GM18511 (cell line): ENCODE results near the gene ZBBX.

Source experiments
- ATAC-seq: cut with Tn5 transposase; IDR thresholded peaks from one replicate; pipeline ENCODE4 v1.9.1; 2021; ENCODE audit warnings: mild to moderate bottlenecking, moderate library complexity; ENCODE audit not compliant: unreplicated experiment

The ZBBX gene

DNA sequence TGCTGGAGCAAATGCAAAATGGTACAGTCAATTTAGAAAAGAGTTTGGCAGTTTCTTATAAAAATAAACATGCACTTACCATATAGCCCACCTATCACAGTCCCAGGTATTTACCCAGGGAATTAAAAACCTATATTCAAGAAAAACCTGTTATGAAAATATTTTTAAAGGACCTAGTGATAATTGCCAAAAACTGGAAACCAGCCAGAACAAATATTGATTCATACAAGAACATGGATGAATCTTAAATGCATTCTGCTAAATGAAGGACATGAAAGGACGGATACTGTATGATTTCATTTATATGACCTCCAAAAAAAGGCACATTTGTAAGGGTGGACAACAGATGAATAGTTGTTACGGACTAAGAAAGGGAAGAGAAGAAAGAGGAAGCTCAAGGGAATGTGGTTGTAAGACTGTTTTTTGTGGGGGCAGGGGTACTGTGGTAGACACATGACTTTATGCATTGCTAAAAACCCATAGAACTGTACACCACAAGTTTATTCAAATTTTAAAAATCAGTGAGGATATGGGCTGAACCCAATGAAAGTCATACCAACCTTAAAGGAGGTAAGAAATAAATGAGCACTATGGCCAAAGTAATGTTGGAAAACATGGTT, 61.0 kb downstream of the ZBBX start:
- no peak for ATAC-seq

DNA sequence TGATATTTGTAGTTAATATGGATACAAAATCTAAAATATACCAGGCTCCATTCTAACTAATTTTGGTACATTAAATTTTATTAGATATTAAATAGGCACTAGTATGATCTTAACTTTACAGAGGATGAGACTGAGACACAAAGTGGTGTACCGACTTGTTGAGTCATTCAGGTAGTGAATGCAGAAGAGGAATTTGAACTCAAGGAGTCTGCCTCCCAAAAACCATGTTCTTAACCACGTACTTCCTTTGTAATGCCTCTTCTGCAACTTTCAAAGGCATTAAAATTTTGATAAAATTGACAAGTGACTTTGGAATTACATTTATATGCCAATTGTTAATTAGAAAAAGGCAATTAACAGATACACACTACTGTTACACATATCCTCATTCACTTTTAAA, 61.8 kb downstream of the ZBBX start:
- ATAC-seq, result no peak

DNA sequence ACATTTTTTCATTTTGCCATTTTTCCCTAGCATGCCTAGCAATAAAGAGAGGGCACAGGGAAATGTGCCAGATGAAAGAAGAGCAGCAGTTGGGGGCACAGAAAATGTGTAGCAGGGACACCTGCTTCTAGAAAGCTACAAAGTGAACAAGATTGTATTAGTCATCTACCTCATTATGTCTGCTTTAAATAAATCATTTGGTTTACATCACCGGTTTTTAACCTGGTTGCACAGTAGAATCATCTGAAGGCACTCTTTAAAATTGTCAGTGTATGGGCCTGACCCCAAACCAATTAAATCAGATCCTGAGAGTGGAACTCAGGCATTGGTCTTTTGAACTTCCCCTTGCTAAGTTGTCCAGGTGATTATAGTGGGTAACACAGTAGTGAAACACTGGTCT, 73.8 kb downstream of the ZBBX start:
- no peak for ATAC-seq

DNA sequence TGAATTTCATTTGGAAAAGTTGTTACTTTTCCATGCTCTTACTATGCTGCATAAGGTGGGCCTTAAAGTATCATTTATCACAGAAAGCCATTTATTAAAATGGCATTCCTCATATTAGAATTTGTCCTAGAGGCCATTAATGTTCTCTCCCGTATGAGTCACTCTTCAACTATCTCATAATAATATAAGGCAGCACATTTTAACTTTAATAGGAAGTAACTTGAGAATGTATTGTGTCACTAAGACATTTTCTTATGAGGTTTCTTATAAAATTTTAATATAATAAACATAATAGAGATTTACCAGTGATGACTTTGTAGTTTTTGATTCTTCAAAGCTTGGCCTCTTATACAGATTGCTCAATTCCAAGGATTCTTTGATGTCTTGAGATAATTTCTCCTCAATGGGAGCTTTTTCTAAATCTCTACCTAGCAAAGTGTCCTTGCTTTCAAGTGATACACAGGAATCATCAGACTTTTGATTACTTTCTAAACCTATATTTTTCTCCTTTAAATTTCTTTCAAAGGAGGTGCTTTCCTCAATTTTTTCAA, 74.7 kb downstream of the ZBBX start:
- ATAC-seq, result no peak

GRCh38 chr3:167304077-167304476, 76.0 kb downstream of the ZBBX start:
- no peak for ATAC-seq

DNA sequence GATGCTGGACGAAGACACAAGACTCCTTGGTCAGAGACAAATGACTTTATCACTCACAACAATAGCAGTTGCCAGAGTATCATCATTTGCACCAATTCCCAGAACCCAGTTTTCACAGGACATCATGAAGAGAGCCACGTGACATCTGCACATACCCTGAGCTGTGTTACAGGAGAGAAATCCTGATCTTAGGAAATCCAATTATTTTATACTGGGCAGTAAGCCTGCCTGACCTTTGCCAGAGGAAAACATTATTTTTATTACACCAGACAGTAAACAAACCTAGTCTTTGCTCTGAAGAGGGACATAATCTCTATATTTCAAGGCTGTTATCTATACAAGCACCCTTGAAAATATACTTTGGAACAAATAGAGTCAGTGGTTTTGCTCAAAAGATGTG, 77.4 kb downstream of the ZBBX start:
- no peak for ATAC-seq

DNA sequence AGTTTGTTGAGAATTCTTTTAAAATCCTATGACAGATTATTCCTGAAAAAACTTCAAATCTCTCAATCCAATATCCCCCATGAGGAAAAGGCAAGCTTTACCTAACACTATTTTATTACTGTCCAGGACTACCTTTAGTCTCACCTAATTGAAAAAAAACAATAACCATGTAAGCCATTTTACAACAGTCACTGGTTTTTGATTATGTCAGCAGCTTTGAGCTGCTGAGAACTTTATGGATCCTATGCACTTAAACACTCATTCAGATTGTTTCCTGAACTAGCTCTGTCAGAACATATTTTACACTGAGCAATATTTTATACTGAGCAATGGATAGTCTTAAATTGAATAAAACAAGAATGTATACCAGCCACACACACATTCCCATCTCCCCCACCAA, 79.9 kb downstream of the ZBBX start:
- ATAC-seq, result no peak

- no peak for ATAC-seq
Measured at GRCh38 chr3:167289435-167289834, 90.7 kb downstream of the ZBBX start.

GRCh38 chr3:167288737-167289136, 91.4 kb downstream of the ZBBX start:
- no peak for ATAC-seq

GRCh38 chr3:167287308-167287707, 92.8 kb downstream of the ZBBX start:
- no peak for ATAC-seq

- ATAC-seq, result no peak
Measured at GRCh38 chr3:167274141-167274874, 105.8 kb downstream of the ZBBX start.

GRCh38 chr3:167253037-167253436, 127.1 kb downstream of the ZBBX start:
- ATAC-seq, result no peak

DNA sequence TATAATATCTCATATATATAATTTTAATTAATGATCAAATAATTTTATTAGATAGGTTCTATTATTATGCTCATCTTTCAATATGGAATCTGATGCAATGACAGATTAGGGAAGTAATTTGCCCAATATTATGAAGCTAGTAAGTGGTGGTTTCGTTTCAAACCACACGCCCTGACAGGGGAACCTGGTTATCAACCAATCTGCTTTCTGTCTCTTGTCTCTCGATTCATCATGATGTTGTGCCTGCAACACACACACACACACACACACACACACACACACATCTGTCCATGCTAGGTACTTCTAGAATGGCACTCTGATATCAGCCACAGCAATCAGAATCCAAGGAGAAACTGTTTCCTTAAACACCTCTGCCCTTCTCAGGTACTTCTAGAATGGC, 128.4 kb downstream of the ZBBX start:
- ATAC-seq, result no peak

DNA sequence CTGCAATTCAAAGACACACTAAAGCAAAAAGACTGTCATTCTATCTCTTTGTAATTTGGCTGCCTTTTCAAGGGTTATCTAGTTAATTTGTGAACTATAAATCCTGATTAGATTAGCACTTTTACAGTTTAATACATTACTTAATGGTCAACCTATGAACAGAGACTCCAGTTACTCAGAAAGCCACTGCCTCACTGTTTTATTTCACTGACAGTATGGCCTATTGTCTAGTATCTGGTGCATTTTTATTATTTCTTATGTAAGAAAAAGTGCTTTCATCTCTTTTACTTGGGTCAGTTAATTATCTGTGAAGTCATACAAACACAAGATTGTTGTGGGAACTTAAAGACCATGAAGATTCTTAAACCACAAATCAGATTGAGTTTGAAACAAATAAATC, 133.8 kb downstream of the ZBBX start:
- no peak for ATAC-seq

GRCh38 chr3:167241048-167241845, 138.8 kb downstream of the ZBBX start:
- no peak for ATAC-seq

DNA sequence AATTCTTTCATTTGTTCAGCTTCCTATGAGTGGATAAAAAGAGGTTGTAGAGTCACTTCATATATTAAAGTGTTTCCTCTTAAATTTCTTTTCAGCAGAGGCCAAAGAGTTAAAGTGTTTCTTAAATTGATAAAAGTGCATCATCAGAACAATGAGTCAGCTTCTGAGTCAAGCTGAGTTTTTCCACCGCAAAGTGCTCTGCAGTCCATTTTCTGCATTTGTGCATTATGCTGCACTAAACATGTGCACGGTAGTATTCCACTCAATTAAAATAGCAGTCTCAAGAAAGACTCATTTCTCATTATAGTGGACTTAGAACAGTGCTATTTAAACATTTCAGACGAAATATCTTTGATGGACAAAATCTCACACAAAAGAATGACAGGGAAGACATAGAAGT, 152.0 kb downstream of the ZBBX start:
- no peak for ATAC-seq

DNA sequence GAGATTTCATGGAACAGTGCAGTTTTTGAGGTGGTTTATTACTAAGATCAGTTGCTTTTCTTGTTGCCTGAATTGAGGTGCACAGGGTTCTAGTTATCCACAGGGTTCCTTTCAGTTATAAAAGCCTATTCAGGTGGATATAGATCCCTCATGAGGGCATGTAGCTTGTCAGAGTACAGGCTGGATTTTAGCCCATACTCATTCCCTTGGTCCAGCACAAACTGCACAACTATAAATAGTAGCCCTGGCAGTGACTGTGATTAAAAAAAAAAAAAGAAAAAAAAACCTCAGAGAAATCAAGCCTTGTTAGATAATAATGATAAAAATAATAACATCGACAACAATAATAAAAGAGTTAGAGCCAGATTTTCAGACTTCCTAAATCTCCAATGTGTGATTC, 154.3 kb downstream of the ZBBX start:
- ATAC-seq, result no peak

DNA sequence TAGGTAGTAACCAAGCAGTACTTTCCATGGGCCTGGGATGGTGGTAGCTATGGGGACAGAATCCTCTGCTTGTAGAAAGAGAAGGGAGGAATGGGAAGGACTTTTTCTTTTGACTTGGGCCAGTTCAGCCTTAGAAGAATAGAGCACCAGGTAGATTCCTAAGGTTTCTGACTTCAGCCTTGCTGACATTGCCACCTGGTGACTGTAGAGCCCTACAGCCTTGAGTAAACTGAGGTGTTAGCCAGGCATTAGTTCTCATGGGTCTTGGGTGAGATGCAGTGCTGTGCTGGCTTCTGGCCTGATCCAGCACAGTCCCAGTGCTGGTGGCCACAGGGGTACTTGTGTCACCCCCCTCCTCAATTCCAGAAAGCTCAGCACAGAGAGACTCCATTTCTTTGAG, 171.1 kb downstream of the ZBBX start:
- ATAC-seq, result no peak

DNA sequence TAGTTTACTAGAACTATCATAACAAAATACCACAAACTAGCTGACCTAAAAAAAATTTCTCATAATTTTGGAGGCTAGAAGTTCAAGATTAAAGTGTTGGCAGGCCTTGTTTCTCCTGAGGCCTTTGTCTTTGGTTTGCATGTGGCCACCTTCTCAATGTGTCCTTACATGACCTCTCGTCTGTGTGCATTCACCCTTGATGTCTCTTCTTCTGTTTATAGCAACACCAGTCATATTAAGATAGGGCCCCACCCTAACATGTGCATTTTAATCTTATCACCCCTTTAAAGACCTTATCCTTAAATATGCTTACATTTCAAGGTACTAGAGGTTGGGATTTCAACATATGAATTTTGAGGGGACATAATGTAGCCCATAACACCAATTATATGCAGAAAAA, 177.0 kb downstream of the ZBBX start:
- ATAC-seq, result no peak

DNA sequence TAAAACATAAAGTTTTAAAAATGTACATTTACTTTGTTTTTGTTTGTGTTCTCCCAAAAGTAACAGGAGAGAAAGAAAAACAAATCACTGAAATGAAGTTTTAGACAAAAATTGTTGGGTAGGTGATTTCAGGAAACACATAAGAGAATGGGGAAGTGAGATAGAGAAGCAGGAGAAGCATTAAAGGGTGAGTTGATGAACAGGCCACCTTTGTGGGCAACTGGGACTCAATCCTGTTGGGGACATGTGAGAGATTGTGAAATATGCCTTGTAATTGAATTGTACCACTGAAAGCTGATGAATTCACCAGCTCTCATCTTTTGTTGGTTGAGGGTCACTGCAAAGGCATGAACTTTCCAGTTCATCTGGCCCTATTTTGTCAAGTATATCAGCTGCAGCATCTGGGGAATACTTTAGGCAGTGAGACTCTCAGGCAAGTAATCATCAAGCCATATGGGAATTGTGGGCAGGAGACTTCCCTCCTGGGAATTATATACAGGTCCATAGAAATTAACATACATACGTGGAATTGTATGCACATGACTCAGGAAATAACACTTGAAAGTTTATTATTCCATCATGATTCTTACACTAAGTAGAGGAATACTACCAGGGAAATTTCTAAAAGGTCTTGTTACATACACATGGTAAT, 181.0 kb downstream of the ZBBX start:
- no peak for ATAC-seq
